PC-9 (cell line): ENCODE measurements around the gene RTL9. TPM values are rescaled to one million over a fixed set of nuclear protein-coding genes. Genes with fewer than 3 reads are reported as not detected.

Experiments used
- BruUV-seq: library from RNA; stranded (reverse); fragments of 400-500 nt; replicated peaks from 2 replicates; lab custom pipeline; 2021; lab: Mats Ljungman, UMichigan
- CTCF ChIA-PET: fragments of 300-600 bp; sonication (Branson Sonifier 250); formaldehyde crosslinking; loops from one replicate; lab custom pipeline; 2022; ENCODE audit warnings: antibody characterized with exemption; lab: Charles Lee
- POLR2A ChIA-PET: fragments of 300-600 bp; sonication (Branson Sonifier 250); formaldehyde crosslinking; loops from one replicate; lab custom pipeline; 2022; ENCODE audit warnings: antibody characterized with exemption; ENCODE audit not compliant: unreplicated experiment; lab: Charles Lee
- DNase-seq, 2 experiments: peaks; one replicate each; pipeline versions ENCODE4 v3.0.0 to v3.0.0-alpha.2; 2015 to 2022; ENCODE audit warnings: mixed read lengths in 1 of 2
- H2AFZ ChIP-seq: fragments of 200-600 bp; sonication (generic); 2 replicates; pipeline ENCODE4 v1.8.1; 2017; ENCODE audit warnings: antibody characterized with exemption
- H3F3A ChIP-seq: fragments of 200-600 bp; sonication (generic); 2 replicates; pipeline ENCODE4 v1.8.1; 2017; ENCODE audit warnings: antibody characterized with exemption, mild to moderate bottlenecking, low read depth; ENCODE audit not compliant: insufficient read depth
- H3K27ac ChIP-seq: fragments of 200-600 bp; sonication (generic); 2 replicates; pipeline ENCODE4 v1.6.1; 2016; ENCODE audit warnings: mixed run types
- H3K27me3 ChIP-seq: fragments of 200-600 bp; sonication (generic); 2 replicates; pipeline ENCODE4 v1.6.1; 2016; ENCODE audit warnings: low read depth, mixed run types; ENCODE audit not compliant: insufficient read depth
- H3K36me3 ChIP-seq: fragments of 200-600 bp; sonication (generic); 2 replicates; pipeline ENCODE4 v1.6.1; 2016; ENCODE audit warnings: low read depth, mixed run types
- H3K4me1 ChIP-seq: fragments of 200-600 bp; sonication (generic); replicated peaks from 2 replicates; pipeline ENCODE4 v1.6.1; 2016; ENCODE audit warnings: mixed run types; ENCODE audit not compliant: insufficient read depth
- H3K4me2 ChIP-seq: fragments of 200-600 bp; sonication (generic); 2 replicates; pipeline ENCODE4 v1.6.1; 2017; ENCODE audit warnings: mixed run types
- H3K4me3 ChIP-seq: fragments of 200-600 bp; sonication (generic); 2 replicates; pipeline ENCODE4 v1.6.1; 2016; ENCODE audit warnings: mixed run types
- H3K79me2 ChIP-seq: fragments of 200-600 bp; sonication (generic); 2 replicates; pipeline ENCODE4 v1.6.1; 2017; ENCODE audit warnings: low read depth, mixed run types
- H3K9me2 ChIP-seq: fragments of 200-600 bp; sonication (generic); 2 replicates; pipeline ENCODE4 v1.8.1; 2017; ENCODE audit warnings: mild to moderate bottlenecking; ENCODE audit not compliant: insufficient read depth
- H3K9me3 ChIP-seq: fragments of 200-600 bp; sonication (generic); 2 replicates; pipeline ENCODE4 v1.8.1; 2016; ENCODE audit warnings: low read depth; ENCODE audit not compliant: insufficient read depth
- H4K20me1 ChIP-seq: fragments of 200-600 bp; sonication (generic); 2 replicates; pipeline ENCODE4 v1.8.1; 2017; ENCODE audit not compliant: insufficient read depth
- CTCF ChIP-seq: fragments of 200-600 bp; sonication (generic); conservative IDR thresholded peaks from 2 replicates; pipeline ENCODE4 v1.6.1; 2017; ENCODE audit warnings: mixed run types, antibody characterized with exemption, mild to moderate bottlenecking, moderate library complexity
- EZH2 ChIP-seq: fragments of 200-600 bp; sonication (generic); IDR thresholded peaks from 2 replicates; pipeline ENCODE4 v1.8.0; 2017; ENCODE audit warnings: antibody characterized with exemption, low read depth
- intact Hi-C: fragments of 100-400 bp; cut with micrococcal nuclease; formaldehyde crosslinking; loops from one replicate; pipeline ENCODE4 v1.10.0; 2022; ENCODE audit not compliant: unreplicated experiment
- total RNA-seq: library from RNA; stranded (reverse); gene quantifications from 2 replicates; pipeline ENCODE4 v1.2.3, GENCODE V29; 2021

The RTL9 gene
- total RNA-seq, 1 experiment from 2014 or later = 0.79 TPM

- intact Hi-C loops = no loop called here
- DNase-seq = no peak
Observed at GRCh38 chrX:110384490-110384889, 25.8 kb downstream of the RTL9 start.

GRCh38 chrX:110389570-110389969 lies 30.9 kb downstream of the RTL9 start:
- no TSS peak for BruUV-seq
- ChIA-PET POLR2A (no interaction called here), CTCF (no interaction called here)
- Histone ChIP-seq H3K27me3 (no peaks in the 10 kb centered on the region), H3K4me2 (no peak overlapping the region), H2AFZ (no peak overlapping the region), H3K9me3 (no peaks in the 10 kb centered on the region), H3K79me2 (no peaks in the 10 kb centered on the region), H3F3A (peaks cover 14% of the 10 kb centered on the region), H3K36me3 (no peaks in the 10 kb centered on the region), H3K4me1 (peaks cover 11% of the 10 kb centered on the region), H3K27ac (no peak overlapping the region), H3K9me2 (no peaks in the 10 kb centered on the region), H3K4me3 (no peak overlapping the region), H4K20me1 (no peaks in the 10 kb centered on the region)
- TF ChIP-seq EZH2 (no peak), CTCF (no peak)
- no peak for DNase-seq
- intact Hi-C loops = no loop called here

More at GRCh38 chrX:110384490-110384889, 25.8 kb downstream of the RTL9 start:
- H3F3A ChIP-seq = peaks cover 4% of the 10 kb centered on the region; the same call in 1 of the 2 replicates
- H3K79me2 ChIP-seq = no peaks in the 10 kb centered on the region
- no peaks in the 10 kb centered on the region for H3K9me3 ChIP-seq
- CTCF ChIA-PET = no interaction called here
- H3K4me3 ChIP-seq = no peak overlapping the region
- POLR2A ChIA-PET = no interaction called here
- no peaks in the 10 kb centered on the region for H3K27me3 ChIP-seq
- H3K27ac ChIP-seq = no peak overlapping the region
- no peak overlapping the region for H2AFZ ChIP-seq
- H4K20me1 ChIP-seq = no peaks in the 10 kb centered on the region
- TF ChIP-seq CTCF (no peak), EZH2 (no peak)
- no peaks in the 10 kb centered on the region for H3K9me2 ChIP-seq
- H3K4me1 ChIP-seq = 0 out of 2 replicates have a peak, but pooled peaks cover 3% of the 10 kb centered on the region
- H3K36me3 ChIP-seq = no peaks in the 10 kb centered on the region
- BruUV-seq = no TSS peak
- no peak overlapping the region for H3K4me2 ChIP-seq

GRCh38 chrX:110391086-110391485 lies 32.4 kb downstream of the RTL9 start:
- Histone ChIP-seq H3K27me3 (no peaks in the 10 kb centered on the region), H4K20me1 (no peaks in the 10 kb centered on the region), H3K27ac (no peak overlapping the region), H3K4me1 (peaks cover 26% of the 10 kb centered on the region), H3K36me3 (no peaks in the 10 kb centered on the region), H3F3A (peaks cover 26% of the 10 kb centered on the region), H3K9me2 (no peaks in the 10 kb centered on the region), H2AFZ (no peak overlapping the region), H3K4me3 (no peak overlapping the region), H3K79me2 (no peaks in the 10 kb centered on the region), H3K4me2 (no peak overlapping the region), H3K9me3 (no peaks in the 10 kb centered on the region)
- no TSS peak for BruUV-seq
- ChIA-PET POLR2A (no interaction called here), CTCF (no interaction called here)
- TF ChIP-seq EZH2 (no peak), CTCF (no peak)
- intact Hi-C loops = no loop called here
- no peak for DNase-seq
